NT2/D1 (cell line): ENCODE measurements around the gene KREMEN2.

Experiments used
- SUZ12 ChIP-seq: IDR thresholded peaks from 2 replicates; pipeline ENCODE4 v1.6.1; 2011; ENCODE audit not compliant: insufficient read length, insufficient read depth; ENCODE audit errors: extremely low read depth
- YY1 ChIP-seq: IDR thresholded peaks from 2 replicates; pipeline ENCODE4 v1.6.1; 2011; ENCODE audit not compliant: insufficient read length, insufficient read depth
- ZNF274 ChIP-seq: IDR thresholded peaks from 2 replicates; pipeline ENCODE4 v1.6.1; 2011; ENCODE audit warnings: mild to moderate bottlenecking, low read depth, low read length

GRCh38 chr16:2986623-2987188 is 22.6 kb downstream of the KREMEN2 start:
- TF ChIP-seq YY1 (no peak), ZNF274 (no peak), SUZ12 (no peak)
